SK-N-SH (cell line): ENCODE measurements around the gene LEF1.

Source experiments
- CHD2 ChIP-seq: fragments of 150-350 bp; IDR thresholded peaks from 2 replicates; pipeline ENCODE4 v1.6.1; 2018; ENCODE audit warnings: low read length; ENCODE audit not compliant: partially characterized antibody
- CTCF ChIP-seq: fragments of 200-600 bp; sonication (generic); IDR thresholded peaks from 2 replicates; pipeline ENCODE4 v1.6.1; 2017; ENCODE audit warnings: antibody characterized with exemption, mild to moderate bottlenecking, moderate library complexity
- EZH2phosphoT487 ChIP-seq: fragments of 200-600 bp; sonication (generic); IDR thresholded peaks from 2 replicates; pipeline ENCODE4 v1.6.1; 2017; ENCODE audit warnings: low read depth, mixed run types, mild to moderate bottlenecking, antibody characterized with exemption, moderate library complexity, borderline replicate concordance
- GABPA ChIP-seq: IDR thresholded peaks from 2 replicates; pipeline ENCODE4 v1.4.0; 2012; ENCODE audit warnings: low read depth, mild to moderate bottlenecking
- JUND ChIP-seq: IDR thresholded peaks from 2 replicates; pipeline ENCODE4 v1.4.0; 2012
- MEF2A ChIP-seq: IDR thresholded peaks from 2 replicates; pipeline ENCODE4 v1.4.0; 2012; ENCODE audit warnings: low read depth, borderline replicate concordance
- NRF1 ChIP-seq: IDR thresholded peaks from 2 replicates; pipeline ENCODE4 v1.6.1; 2012; ENCODE audit warnings: low read depth, mild to moderate bottlenecking, low read length
- POLR2AphosphoS5 ChIP-seq: IDR thresholded peaks from 2 replicates; pipeline ENCODE4 v1.6.1; 2012; ENCODE audit warnings: low read depth, low read length
- RAD21 ChIP-seq: IDR thresholded peaks from 2 replicates; pipeline ENCODE4 v1.6.1; 2012; ENCODE audit warnings: mild to moderate bottlenecking, low read length
- SIN3A ChIP-seq: IDR thresholded peaks from 2 replicates; pipeline ENCODE4 v1.6.1; 2012; ENCODE audit warnings: low read depth, mild to moderate bottlenecking, low read length, moderate library complexity, borderline replicate concordance
- SMC3 ChIP-seq: IDR thresholded peaks from 2 replicates; pipeline ENCODE4 v1.6.1; 2012; ENCODE audit warnings: low read depth, low read length, improper control_type of control experiment
- TAF1 ChIP-seq: IDR thresholded peaks from 2 replicates; pipeline ENCODE4 v1.6.1; 2012; ENCODE audit warnings: low read depth, mild to moderate bottlenecking, low read length, moderate library complexity, borderline replicate concordance
- ZBTB33 ChIP-seq: IDR thresholded peaks from 2 replicates; pipeline ENCODE4 v1.4.0; 2012; ENCODE audit warnings: low read depth, borderline replicate concordance

GRCh38 chr4:108156391-108156790, 12.3 kb downstream of the LEF1 start:
- TF ChIP-seq SIN3A (no peak), NRF1 (no peak), CTCF (no peak), ZBTB33 (no peak), CHD2 (no peak), POLR2AphosphoS5 (no peak), TAF1 (no peak), EZH2phosphoT487 (no peak), JUND (no peak), MEF2A (no peak), SMC3 (no peak), GABPA (no peak), RAD21 (no peak)
